HG03025 (cell line): ENCODE results near the gene RSAD1.

Source experiments
- ATAC-seq: cut with Tn5 transposase; IDR thresholded peaks from one replicate; pipeline ENCODE4 v1.9.1; 2021; ENCODE audit warnings: mild to moderate bottlenecking, moderate library complexity; ENCODE audit not compliant: unreplicated experiment, low FRiP score

The RSAD1 gene

DNA sequence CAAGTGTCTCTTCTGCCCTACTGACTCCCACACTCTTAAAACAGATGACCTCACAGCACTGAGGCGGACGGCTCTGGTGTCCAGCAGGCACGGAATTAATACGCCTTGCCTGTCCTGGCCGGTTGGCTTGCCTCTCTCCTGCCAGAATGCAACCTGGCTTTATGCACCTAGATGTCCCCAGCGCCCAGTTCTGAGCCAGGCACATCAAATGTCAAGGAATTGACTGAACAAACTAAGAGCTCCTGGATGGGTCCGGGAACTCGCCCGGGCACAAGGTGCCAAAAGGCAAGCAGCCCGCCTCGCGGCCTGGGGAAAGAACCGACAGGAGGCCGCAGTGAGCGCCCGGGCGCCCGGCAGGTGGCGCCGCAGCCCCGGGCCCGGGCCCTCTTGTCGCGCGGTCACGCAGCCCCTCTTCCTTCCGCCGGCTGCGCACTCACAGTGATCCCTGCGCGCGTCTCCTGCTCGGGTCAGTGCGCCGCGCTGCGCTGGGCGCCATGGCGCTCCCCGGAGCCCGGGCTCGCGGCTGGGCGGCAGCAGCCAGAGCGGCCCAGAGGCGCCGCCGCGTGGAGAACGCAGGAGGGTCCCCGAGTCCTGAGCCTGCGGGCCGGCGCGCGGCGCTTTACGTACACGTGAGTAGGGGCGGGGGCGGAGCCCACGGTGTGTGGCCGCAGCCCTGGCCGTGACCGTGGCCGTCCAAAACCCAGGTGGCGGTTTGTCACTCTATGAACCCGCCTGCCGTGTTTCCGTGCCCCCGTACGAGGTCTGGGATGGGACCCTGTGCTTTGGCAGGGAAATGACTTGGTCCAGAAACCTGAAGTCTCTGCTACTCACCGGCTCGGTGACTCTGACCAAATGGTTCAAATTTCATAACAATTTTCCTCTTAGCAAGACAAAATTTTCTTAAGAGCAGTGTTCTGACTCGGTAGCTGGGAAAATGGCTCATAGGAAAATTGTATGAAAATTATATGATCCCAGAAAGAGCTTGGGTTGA, at the start of gene RSAD1:
RSAD1 (plus strand) TSS at position 470 of the 991 bp plus-strand sequence; CDS start at position 495, 25 bp downstream.
- peak; percentile 66 for ATAC-seq

DNA sequence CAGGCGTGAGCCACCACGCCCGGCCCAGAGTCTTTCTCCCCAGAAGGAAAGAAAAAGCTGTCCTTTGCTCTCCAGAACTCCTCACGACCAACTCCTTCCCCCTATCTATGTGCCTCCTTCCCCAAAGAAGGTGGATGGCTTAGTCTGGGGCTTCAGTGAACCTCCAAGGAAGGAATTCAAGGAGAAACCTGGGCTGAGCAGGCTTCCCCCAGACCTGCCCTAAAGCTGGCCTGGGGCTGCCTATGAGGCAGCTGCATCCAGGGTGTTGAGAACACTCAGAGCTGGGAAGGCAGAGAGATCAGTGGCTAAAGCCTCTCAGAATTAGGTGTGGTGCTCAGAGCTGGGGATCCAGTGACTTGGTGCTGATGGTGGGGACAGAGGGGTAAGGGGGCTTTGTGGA, 48.9 kb upstream of the RSAD1 start:
- no peak for ATAC-seq

DNA sequence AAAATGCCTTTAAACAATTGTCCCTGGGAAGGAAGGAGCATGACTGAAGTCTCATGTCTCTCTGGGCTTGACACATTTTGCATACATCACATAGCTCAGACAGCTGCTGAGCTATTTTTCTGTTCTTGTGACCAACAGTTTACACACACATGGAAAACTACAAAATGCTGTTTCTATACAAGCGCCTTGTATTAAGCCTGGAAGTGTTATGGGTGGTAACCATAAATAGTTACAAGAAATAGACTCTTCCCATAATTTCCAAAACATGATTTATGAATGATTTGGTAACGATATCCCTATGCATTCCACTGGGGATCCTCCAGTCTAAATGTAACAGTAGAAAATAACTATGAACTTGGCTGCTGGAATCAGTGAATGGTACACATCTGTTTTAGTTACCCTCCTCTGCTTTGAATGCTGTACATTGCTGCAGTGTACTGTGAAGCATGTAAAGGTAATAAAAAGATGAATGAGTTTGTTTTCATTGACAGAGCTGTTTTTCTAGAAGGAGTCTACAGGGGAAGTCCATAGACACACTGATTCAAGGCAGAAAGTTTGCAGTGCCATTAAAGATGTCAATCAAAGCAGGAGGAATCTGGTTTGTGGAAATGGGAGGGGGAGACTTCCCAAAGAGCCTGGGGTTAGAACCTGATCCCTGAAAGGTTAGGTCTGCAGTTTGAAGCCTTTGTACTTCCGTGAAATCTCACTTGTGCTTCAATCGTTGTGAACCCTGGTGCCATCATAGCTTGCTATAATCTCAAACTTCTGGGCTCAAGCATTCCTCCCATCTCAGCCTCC, 47.6 kb upstream of the RSAD1 start:
- no peak for ATAC-seq

DNA sequence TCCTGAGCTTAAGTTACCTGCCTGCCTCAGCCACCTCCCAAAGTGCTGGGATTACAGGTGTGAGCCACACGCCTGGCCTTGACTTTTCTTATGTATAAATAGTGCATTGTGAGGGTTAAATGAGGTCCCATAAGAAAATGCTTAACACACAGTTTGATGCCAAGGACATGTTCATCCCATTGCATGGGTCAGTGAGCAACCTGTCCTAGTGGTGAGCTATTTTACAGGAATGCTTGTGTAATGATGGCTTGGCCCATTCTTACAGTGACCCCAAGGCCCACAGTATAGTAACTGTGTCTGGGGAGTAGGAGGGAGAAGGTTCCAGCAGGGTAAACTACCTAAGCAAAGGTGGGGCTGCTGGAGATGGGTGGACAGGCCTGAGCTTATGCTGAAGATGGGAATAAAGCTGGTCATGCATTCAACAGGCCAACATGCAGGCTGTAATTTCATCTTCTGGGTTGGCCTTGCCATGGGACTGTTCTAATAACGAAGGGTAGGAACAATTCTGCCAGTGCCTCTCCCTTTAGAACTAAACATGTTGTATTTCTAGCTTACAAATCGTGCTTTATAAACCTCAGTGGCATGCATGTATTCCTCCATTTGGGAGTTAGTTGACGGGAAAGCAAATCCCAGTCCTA, 46.4 kb upstream of the RSAD1 start:
- no peak for ATAC-seq

DNA sequence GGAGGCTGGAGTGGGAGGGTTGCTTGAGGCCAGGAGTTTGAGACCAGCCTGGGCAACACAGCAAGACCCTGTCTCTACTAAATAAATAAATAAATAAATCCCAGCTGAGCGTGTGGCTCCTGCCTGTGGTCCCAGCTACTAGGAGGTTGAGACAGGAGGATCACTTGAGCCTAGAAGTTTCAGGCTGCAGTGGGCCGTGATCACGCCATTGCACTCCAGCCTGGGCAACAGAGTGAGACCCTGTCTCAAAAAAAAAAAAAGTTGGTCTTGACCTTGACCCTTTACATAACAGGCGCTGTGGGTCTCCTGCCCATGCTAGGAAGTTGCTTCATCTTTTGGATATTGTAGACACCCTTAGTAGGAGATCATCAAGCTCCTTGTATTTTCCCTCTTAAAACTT, 41.3 kb upstream of the RSAD1 start:
- no peak for ATAC-seq

- no peak for ATAC-seq
These were observed 39.7 kb upstream of the RSAD1 start for GRCh38 chr17:50439008-50439407.

- ATAC-seq, result no peak
These were observed 38.4 kb upstream of the RSAD1 start for GRCh38 chr17:50440172-50440837.

DNA sequence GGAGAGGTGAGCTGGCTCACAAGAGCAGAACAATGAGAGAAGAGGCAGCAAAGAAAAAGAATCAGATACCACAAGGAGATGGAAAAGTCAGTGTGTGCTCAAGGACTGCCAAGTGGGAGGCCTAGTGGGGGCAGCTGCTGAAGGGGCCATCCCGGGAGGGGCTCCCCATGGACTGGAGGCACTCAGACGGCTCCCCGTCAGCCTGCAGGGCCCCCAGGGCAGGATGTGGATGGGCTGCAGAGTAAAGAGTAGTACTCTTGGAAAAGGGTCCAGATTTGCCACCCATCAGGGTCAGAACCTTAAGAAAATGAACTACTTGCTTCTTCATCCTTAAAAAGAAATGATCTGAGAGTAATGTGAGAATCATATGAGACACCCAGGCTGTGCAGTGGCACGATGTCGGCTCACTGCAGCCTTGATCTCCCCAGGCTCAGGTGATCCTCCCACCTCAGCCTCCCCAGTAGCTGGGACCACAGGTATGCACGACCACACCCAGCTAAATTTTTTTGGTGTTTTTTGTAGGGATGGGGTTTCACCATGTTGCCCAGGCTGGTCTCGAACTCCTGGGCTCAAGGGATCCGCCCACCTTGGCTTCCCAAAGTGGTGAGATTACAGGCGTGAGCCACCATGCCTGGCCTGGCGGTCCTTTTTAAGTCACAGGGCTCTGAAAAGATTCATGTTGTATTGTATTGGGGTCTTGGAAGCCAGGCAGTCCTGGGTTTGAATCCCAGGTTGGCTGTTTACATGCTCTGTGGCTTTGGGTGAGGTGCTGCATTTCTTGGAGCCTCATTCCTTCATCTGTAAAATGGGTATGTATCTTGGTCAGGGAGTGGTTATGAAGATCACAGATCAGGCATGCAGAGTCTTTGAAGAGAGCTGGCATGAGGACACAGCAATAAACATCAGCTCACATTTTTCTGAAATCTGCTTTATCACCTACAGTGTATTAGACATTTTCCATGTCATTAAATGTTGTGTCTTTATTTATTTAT, 37.5 kb upstream of the RSAD1 start:
- ATAC-seq, result no peak

DNA sequence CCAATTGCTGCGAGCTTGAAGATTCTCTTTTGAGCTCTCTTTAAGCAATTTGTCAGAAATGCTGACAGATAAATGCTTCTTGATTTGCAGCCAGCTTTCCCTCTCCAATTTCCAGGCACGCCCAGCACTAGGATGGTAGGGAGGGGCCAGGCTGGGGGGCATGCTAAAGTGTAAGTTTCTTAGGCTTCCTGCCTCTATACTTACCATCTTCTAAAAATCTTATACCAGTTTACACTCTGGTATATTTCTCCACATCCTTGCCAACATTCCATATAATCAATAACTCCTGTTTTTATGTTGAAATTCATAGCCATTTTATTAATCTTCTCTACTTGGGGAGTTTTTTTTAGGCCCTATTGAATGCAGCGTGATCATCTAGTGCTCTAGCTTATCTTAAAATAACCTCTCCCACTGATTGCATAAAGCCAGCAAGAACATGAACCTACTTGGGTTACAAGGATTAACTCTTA, 35.1 kb upstream of the RSAD1 start:
- no peak for ATAC-seq

DNA sequence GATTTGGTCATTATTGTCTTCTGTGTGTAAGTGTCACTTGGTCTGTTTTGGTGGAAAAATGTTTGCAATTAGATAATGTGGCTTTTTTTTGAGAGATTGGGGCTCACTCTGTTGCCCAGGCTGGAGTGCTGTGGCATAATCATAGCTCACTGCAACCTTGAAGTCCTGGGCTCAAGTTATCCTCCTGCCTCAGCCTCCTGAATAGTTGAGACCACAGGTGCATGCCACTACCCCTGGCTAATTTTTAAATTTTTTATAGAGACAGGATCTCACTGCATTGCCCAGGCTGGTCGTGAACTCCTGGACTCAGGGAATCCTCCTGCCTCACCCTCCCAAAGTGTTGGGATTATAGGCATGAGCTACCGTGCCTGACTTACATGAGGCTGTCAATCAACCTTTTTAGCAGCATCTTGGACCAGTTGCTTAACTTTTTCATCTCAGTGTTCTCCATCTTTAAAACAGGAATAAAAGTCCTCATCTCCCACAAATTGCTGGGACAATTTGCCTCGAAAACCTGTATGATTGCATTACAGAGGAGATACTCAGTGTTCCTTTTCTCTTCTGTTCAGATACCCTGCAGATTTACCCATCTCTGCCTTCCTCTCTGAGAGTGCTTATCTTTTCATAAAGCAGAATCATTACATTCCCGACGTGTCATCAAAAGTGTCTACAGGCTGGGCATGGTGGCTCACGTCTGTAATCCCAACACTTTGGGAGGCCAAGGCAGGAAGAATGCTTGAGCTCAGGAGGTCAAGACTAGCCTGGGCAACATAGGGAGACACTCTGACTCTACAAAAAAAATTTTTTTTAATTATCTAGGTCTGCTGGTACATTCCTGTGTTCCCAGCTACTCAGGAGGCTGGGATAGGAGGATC, 33.6 kb upstream of the RSAD1 start:
- no peak for ATAC-seq

- no peak for ATAC-seq
These were observed 32.8 kb upstream of the RSAD1 start for GRCh38 chr17:50445730-50446325.

- ATAC-seq, result no peak
These were observed 30.6 kb upstream of the RSAD1 start for GRCh38 chr17:50447870-50448595.

DNA sequence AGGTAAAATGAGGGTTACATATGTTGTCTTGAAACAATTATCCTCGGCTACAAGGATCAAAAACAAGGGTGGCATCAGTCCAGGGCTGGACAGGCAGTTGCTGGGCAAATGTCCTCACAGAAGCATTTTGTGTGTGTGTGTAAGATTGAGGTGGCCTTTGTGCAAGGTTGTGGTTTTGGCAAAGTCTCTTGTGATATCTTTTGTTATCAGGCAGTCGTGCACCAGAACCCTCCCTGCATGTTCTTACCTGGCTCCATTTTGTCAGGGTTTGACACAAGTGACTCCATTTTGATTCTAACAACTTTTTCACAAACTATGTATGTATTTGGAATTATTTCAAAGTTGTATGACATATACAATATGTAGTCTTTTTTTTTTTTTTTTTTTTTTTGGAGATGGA, 30.0 kb upstream of the RSAD1 start:
- ATAC-seq, result no peak

DNA sequence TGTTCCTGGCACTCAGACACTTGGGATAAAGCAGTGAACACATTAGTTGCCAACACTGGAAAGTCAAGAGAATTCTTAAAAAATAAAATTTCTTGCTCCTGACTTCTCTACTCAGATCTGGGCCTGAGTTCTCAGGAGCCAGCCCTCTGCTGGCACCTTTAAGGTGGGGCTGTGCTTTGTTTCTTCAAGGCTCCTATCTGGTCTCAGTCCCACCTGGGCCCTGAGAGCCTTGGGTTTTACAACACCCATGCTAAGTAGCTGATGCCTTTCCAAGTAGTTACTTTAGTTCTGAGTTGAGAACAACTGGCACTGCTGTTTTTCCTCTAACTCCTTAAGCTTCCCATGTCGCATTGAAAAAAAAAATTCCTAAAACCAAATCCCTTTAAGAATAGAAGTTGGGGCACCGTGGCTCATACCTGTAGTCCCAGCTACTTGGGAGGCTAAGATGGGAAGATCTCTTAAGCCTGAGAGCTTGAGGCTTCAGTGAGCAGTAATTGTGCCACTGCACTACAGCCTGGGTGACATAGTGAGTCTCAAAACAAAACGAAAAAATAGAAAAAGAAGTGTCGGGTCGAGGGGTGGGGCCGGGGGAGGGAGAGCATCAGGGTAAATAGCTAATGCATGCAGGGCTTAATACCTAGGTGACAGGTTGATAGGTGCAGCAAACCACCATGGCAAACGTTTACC, 26.6 kb upstream of the RSAD1 start:
- ATAC-seq, result no peak

- no peak for ATAC-seq
These were observed 25.9 kb upstream of the RSAD1 start for GRCh38 chr17:50452630-50453300.

DNA sequence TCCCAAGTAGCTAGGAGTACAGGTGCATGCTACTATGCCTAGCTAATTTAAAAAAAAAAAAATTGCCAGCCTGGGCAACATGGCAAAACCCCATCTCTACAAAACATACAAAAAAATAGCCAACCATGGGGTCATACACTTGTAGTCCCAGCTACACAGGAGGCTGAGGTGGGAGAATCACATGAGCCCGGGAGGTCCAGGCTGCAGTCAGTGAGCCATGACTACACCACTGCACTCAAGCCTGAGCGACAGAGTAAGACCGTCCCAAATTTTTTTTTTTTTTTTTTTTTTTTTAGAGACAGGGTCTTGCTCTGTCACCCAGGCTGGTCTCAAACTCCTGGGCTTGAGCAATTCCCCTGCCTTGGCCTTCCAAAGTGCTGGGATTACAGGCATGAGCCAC, 24.8 kb upstream of the RSAD1 start:
- no peak for ATAC-seq
